NCI-H526 treated with DMSO at 0.1 percent for 48 hours (cell line): ENCODE data around the gene AOPEP.

Experiments used
- DNase-seq: peaks from one replicate; lab custom pipeline; 2025; lab: John Stamatoyannopoulos, UW

AOPEP gene

GRCh38 chr9:94896512-94896911 lies 170.0 kb downstream of the AOPEP start:
- DNase-seq = no peak

- DNase-seq = no peak
Measured at GRCh38 chr9:94899464-94900221, 173.1 kb downstream of the AOPEP start.

GRCh38 chr9:94900222-94901018 lies 173.9 kb downstream of the AOPEP start:
- no peak for DNase-seq

GRCh38 chr9:94901019-94901363 lies 174.5 kb downstream of the AOPEP start:
- no peak for DNase-seq

- no peak for DNase-seq
Measured at GRCh38 chr9:94903961-94904421, 177.5 kb downstream of the AOPEP start.

- peak; percentile 79 for DNase-seq
Measured at GRCh38 chr9:94904806-94905205, 178.3 kb downstream of the AOPEP start.

- DNase-seq = no peak
Measured at GRCh38 chr9:94905606-94906005, 179.1 kb downstream of the AOPEP start.

- DNase-seq = no peak
Measured at GRCh38 chr9:94906181-94906580, 179.7 kb downstream of the AOPEP start.

GRCh38 chr9:94906713-94907112 lies 180.2 kb downstream of the AOPEP start:
- no peak for DNase-seq

GRCh38 chr9:94907264-94907936 lies 180.9 kb downstream of the AOPEP start:
- no peak for DNase-seq

GRCh38 chr9:94908011-94908563 lies 181.6 kb downstream of the AOPEP start:
- no peak for DNase-seq

- DNase-seq = peak; percentile 42
Measured at GRCh38 chr9:94908583-94909249, 182.2 kb downstream of the AOPEP start.

GRCh38 chr9:94909250-94909894 lies 182.9 kb downstream of the AOPEP start:
- DNase-seq = no peak

GRCh38 chr9:94909965-94910730 lies 183.6 kb downstream of the AOPEP start:
- DNase-seq = no peak

- DNase-seq = no peak
Measured at GRCh38 chr9:94911211-94911610, 184.7 kb downstream of the AOPEP start.

GRCh38 chr9:94911986-94912635 lies 185.6 kb downstream of the AOPEP start:
- DNase-seq = no peak

- DNase-seq = no peak
Measured at GRCh38 chr9:94912700-94913249, 186.3 kb downstream of the AOPEP start.

GRCh38 chr9:94913550-94913949 lies 187.1 kb downstream of the AOPEP start:
- DNase-seq = peak; percentile 91
